HepG2 (cell line): Measurements from ENCODE around the gene C16orf86. TPM values are rescaled to one million over a fixed set of nuclear protein-coding genes. Genes with fewer than 3 reads are reported as not detected.

Source experiments
- CC2D1A ChIP-seq: sonication (generic); formaldehyde crosslinking; IDR thresholded peaks from 2 replicates; pipeline ENCODE4 v1.8.1; 2023; ENCODE audit warnings: mild to moderate bottlenecking, missing genetic modification reagents
- FIP1L1 ChIP-seq: fragments of 200-400 bp; formaldehyde crosslinking; IDR thresholded peaks from 2 replicates; pipeline ENCODE4 v1.6.1; 2018; ENCODE audit warnings: low read depth, mild to moderate bottlenecking, low read length, moderate library complexity, borderline replicate concordance; ENCODE audit not compliant: insufficient read depth
- IKZF4 ChIP-seq: sonication (generic); formaldehyde crosslinking; IDR thresholded peaks from 2 replicates; pipeline ENCODE4 v1.5.1; 2020; ENCODE audit warnings: borderline replicate concordance, mild to moderate bottlenecking, low read depth, missing genetic modification reagents; ENCODE audit errors: not compliant biosample characterization
- MEIS1 ChIP-seq: sonication (generic); formaldehyde crosslinking; IDR thresholded peaks from 2 replicates; pipeline ENCODE4 v1.9.0; 2021; ENCODE audit warnings: mild to moderate bottlenecking, missing genetic modification reagents, moderate library complexity, borderline replicate concordance
- MTF1 ChIP-seq: sonication (generic); formaldehyde crosslinking; IDR thresholded peaks from 2 replicates; pipeline ENCODE4 v1.5.0; 2020; ENCODE audit warnings: missing genetic modification reagents
- NFKB2 ChIP-seq: sonication (generic); formaldehyde crosslinking; IDR thresholded peaks from 2 replicates; pipeline ENCODE4 v1.4.0; 2020; ENCODE audit warnings: missing genetic modification reagents, borderline replicate concordance
- PHB2 ChIP-seq: fragments of 450-650 bp; IDR thresholded peaks from 2 replicates; pipeline ENCODE4 v1.6.1; 2018; ENCODE audit not compliant: partially characterized antibody
- SALL2 ChIP-seq: sonication (generic); formaldehyde crosslinking; IDR thresholded peaks from 2 replicates; pipeline ENCODE4 v1.8.1; 2023; ENCODE audit warnings: mild to moderate bottlenecking, missing genetic modification reagents, inconsistent platforms
- XRCC5 ChIP-seq: fragments of 200-400 bp; formaldehyde crosslinking; optimal IDR thresholded peaks from 2 replicates; pipeline ENCODE3; 2017; ENCODE audit warnings: mild to moderate bottlenecking, low read length
- ZNF17 ChIP-seq: sonication (generic); formaldehyde crosslinking; IDR thresholded peaks from 2 replicates; pipeline ENCODE4 v1.5.0; 2020; ENCODE audit warnings: mild to moderate bottlenecking, missing genetic modification reagents
- ZNF879 ChIP-seq: sonication (generic); formaldehyde crosslinking; IDR thresholded peaks from 2 replicates; pipeline ENCODE4 v1.8.1; 2023; ENCODE audit warnings: missing genetic modification reagents
- polyA plus RNA-seq, 8 experiments: library from polyadenylated mRNA; depleted of rRNA in 3 of 8; stranded (reverse) in 7 of 8; unstranded in 1 of 8; fragments of >200 nt; fragmentation: Illumina TruSeq in 4 of 8; extraction: Trizol in 4 of 8; gene quantifications; 2 replicates each; pipeline versions ENCODE4 v1.2.1 to v1.2.3, GENCODE V29; 2011 to 2016; ENCODE audit warnings: low read depth in 4 of 8, missing spikeins in 1 of 8, mixed read lengths in 1 of 8; ENCODE audit not compliant: insufficient read depth in 1 of 8
- total RNA-seq, 5 experiments: library from RNA; depleted of rRNA; stranded (reverse); fragments of >200 nt; fragmentation: Illumina TruSeq; extraction: Trizol; gene quantifications; 2 replicates each; pipeline ENCODE4 v1.2.3, GENCODE V29; 2016; ENCODE audit warnings: low read depth in 1 of 5
- TF ChIP-seq, protein P1 (sequence below): sonication (generic); formaldehyde crosslinking; IDR thresholded peaks from 2 replicates; pipeline ENCODE4 v1.5.1; 2020; ENCODE audit warnings: mild to moderate bottlenecking, missing genetic modification reagents, borderline replicate concordance
- TF ChIP-seq, protein P2 (sequence below): sonication (generic); formaldehyde crosslinking; IDR thresholded peaks from 2 replicates; pipeline ENCODE4 v1.4.0; 2020; ENCODE audit warnings: missing genetic modification reagents, borderline replicate concordance
- TF ChIP-seq, protein P3 (sequence below): sonication (generic); formaldehyde crosslinking; IDR thresholded peaks from 2 replicates; pipeline ENCODE4 v1.5.0; 2020; ENCODE audit warnings: mild to moderate bottlenecking, low read depth, missing genetic modification reagents, borderline replicate concordance
- TF ChIP-seq, protein P4 (sequence below): sonication (generic); formaldehyde crosslinking; IDR thresholded peaks from 2 replicates; pipeline ENCODE4 v1.4.0; 2020; ENCODE audit warnings: missing genetic modification reagents; ENCODE audit errors: not compliant biosample characterization
- TF ChIP-seq, protein P5 (sequence below): sonication (generic); formaldehyde crosslinking; conservative IDR thresholded peaks from 2 replicates; pipeline ENCODE4 v1.5.0; 2020; ENCODE audit warnings: missing genetic modification reagents
- TF ChIP-seq, protein P6 (sequence below): sonication (generic); formaldehyde crosslinking; IDR thresholded peaks from 2 replicates; pipeline ENCODE4 v1.5.0; 2020; ENCODE audit warnings: missing genetic modification reagents
- TF ChIP-seq, protein P7 (sequence below): sonication (generic); formaldehyde crosslinking; IDR thresholded peaks from 2 replicates; pipeline ENCODE4 v1.8.1; 2022; ENCODE audit warnings: low read depth, mild to moderate bottlenecking, missing genetic modification reagents

The C16orf86 gene
- total and polyA plus RNA-seq, 2 of the 13 experiments (the other 11 are each of a cell fraction or from before 2014, with no cell fraction given): 1.5 to 3.1 TPM

DNA sequence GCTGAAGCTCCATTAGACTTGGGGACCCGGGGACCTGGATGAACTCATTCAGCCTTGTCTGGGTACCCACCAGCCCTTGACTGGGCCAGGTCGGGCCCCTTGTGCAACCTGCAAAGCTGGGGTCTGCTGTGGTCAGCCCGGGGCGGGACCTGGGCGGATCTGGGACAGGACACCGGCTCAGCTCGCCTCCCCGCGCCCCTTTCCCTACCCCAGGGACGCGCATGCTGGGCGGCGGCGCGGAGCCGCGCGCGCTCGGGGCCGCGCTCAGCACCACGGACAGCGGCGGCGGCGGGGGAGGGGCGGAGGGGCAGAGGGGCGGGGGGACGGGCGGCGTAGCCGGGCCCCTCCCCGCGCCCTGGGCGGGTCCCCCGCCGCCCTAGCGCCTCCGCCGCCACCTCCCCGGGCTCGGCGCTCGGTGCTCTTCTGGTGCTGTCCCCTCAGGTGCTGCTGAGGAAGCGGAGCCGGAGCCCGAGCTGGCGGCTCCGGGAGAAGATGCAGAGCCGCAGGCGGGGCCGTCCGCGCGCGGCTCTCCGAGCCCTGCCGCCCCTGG, 14.0 kb upstream of the C16orf86 start (continued):
- TF ChIP-seq, protein P1, sequence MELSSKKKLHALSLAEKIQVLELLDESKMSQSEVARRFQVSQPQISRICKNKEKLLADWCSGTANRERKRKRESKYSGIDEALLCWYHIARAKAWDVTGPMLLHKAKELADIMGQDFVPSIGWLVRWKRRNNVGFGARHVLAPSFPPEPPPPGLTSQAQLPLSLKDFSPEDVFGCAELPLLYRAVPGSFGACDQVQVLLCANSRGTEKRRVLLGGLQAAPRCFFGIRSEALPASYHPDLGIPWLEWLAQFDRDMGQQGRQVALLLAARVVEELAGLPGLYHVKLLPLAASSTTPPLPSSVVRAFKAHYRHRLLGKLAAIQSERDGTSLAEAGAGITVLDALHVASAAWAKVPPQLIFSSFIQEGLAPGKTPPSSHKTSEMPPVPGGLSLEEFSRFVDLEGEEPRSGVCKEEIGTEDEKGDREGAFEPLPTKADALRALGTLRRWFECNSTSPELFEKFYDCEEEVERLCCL (CRISPR knock-in tag): no peak
- TF ChIP-seq SALL2 (CRISPR knock-in tag) (no peak), ZNF17 (CRISPR knock-in tag) (no peak), MTF1 (CRISPR knock-in tag) (no peak), PHB2 (no peak), ZNF879 (CRISPR knock-in tag) (no peak), XRCC5 (no peak), FIP1L1 (no peak), NFKB2 (peak; percentile 79; the same call in 1 of the 2 replicates), CC2D1A (CRISPR knock-in tag) (no peak), IKZF4 (peak; percentile 74), MEIS1 (CRISPR knock-in tag) (no peak)
- TF ChIP-seq, protein P2, sequence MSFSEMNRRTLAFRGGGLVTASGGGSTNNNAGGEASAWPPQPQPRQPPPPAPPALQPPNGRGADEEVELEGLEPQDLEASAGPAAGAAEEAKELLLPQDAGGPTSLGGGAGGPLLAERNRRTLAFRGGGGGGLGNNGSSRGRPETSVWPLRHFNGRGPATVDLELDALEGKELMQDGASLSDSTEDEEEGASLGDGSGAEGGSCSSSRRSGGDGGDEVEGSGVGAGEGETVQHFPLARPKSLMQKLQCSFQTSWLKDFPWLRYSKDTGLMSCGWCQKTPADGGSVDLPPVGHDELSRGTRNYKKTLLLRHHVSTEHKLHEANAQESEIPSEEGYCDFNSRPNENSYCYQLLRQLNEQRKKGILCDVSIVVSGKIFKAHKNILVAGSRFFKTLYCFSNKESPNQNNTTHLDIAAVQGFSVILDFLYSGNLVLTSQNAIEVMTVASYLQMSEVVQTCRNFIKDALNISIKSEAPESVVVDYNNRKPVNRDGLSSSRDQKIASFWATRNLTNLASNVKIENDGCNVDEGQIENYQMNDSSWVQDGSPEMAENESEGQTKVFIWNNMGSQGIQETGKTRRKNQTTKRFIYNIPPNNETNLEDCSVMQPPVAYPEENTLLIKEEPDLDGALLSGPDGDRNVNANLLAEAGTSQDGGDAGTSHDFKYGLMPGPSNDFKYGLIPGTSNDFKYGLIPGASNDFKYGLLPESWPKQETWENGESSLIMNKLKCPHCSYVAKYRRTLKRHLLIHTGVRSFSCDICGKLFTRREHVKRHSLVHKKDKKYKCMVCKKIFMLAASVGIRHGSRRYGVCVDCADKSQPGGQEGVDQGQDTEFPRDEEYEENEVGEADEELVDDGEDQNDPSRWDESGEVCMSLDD (CRISPR knock-in tag): no peak
- TF ChIP-seq, protein P3, sequence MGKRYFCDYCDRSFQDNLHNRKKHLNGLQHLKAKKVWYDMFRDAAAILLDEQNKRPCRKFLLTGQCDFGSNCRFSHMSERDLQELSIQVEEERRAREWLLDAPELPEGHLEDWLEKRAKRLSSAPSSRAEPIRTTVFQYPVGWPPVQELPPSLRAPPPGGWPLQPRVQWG: no peak
- TF ChIP-seq, protein P4, sequence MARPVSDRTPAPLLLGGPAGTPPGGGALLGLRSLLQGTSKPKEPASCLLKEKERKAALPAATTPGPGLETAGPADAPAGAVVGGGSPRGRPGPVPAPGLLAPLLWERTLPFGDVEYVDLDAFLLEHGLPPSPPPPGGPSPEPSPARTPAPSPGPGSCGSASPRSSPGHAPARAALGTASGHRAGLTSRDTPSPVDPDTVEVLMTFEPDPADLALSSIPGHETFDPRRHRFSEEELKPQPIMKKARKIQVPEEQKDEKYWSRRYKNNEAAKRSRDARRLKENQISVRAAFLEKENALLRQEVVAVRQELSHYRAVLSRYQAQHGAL (CRISPR knock-in tag): no peak
- TF ChIP-seq, protein P5, sequence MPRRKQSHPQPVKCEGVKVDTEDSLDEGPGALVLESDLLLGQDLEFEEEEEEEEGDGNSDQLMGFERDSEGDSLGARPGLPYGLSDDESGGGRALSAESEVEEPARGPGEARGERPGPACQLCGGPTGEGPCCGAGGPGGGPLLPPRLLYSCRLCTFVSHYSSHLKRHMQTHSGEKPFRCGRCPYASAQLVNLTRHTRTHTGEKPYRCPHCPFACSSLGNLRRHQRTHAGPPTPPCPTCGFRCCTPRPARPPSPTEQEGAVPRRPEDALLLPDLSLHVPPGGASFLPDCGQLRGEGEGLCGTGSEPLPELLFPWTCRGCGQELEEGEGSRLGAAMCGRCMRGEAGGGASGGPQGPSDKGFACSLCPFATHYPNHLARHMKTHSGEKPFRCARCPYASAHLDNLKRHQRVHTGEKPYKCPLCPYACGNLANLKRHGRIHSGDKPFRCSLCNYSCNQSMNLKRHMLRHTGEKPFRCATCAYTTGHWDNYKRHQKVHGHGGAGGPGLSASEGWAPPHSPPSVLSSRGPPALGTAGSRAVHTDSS (CRISPR knock-in tag): no peak
- TF ChIP-seq, protein P6, sequence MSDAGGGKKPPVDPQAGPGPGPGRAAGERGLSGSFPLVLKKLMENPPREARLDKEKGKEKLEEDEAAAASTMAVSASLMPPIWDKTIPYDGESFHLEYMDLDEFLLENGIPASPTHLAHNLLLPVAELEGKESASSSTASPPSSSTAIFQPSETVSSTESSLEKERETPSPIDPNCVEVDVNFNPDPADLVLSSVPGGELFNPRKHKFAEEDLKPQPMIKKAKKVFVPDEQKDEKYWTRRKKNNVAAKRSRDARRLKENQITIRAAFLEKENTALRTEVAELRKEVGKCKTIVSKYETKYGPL (CRISPR knock-in tag): no peak
- TF ChIP-seq, protein P7, sequence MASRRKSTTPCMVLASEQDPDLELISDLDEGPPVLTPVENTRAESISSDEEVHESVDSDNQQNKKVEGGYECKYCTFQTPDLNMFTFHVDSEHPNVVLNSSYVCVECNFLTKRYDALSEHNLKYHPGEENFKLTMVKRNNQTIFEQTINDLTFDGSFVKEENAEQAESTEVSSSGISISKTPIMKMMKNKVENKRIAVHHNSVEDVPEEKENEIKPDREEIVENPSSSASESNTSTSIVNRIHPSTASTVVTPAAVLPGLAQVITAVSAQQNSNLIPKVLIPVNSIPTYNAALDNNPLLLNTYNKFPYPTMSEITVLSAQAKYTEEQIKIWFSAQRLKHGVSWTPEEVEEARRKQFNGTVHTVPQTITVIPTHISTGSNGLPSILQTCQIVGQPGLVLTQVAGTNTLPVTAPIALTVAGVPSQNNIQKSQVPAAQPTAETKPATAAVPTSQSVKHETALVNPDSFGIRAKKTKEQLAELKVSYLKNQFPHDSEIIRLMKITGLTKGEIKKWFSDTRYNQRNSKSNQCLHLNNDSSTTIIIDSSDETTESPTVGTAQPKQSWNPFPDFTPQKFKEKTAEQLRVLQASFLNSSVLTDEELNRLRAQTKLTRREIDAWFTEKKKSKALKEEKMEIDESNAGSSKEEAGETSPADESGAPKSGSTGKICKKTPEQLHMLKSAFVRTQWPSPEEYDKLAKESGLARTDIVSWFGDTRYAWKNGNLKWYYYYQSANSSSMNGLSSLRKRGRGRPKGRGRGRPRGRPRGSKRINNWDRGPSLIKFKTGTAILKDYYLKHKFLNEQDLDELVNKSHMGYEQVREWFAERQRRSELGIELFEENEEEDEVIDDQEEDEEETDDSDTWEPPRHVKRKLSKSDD (CRISPR knock-in tag): 0 out of 2 replicates have a peak, but pooled peaks have one; percentile 29
